ENCODE results near the gene FYB2.

GRCh38 chr1:56780128-56780750 is 39.0 kb downstream of the FYB2 start:
- no peak for TF ChIP-seq ZNF274 (IDR thresholded peaks at IDR 0.05; ENCODE audit: low read depth, low read length)
- no peak for TF ChIP-seq YY1 (IDR thresholded peaks at IDR 0.05; ENCODE audit: insufficient read depth, insufficient read length)
- TF ChIP-seq SUZ12 (IDR thresholded peaks at IDR 0.05; ENCODE audit: extremely low read depth, insufficient read depth, insufficient read length) = no peak

Measured in NT2/D1 (cell line).